Endothelial cell of umbilical vein (primary cell): Measurements from ENCODE around the gene GPR83. TPM values are rescaled to one million over a fixed set of nuclear protein-coding genes. Genes with fewer than 3 reads are reported as not detected.

Source experiments
- BruUV-seq: library from RNA; stranded (reverse); fragments of 400-500 nt; replicated peaks from 2 replicates; lab custom pipeline; 2021; lab: Mats Ljungman, UMichigan
- CTCF ChIA-PET: fragments of 300-600, 350-600 bp; sonication (Branson Sonifier 250); formaldehyde crosslinking; loops from one replicate; lab custom pipeline; 2021; ENCODE audit warnings: antibody characterized with exemption, inconsistent platforms; lab: Charles Lee
- POLR2A ChIA-PET: fragments of 300-600, 350-600 bp; sonication (Branson Sonifier 250); formaldehyde crosslinking; loops from one replicate; lab custom pipeline; 2021; ENCODE audit warnings: antibody characterized with exemption, inconsistent platforms; lab: Charles Lee
- DNase-seq: peaks from one replicate; pipeline ENCODE4 v3.0.0-alpha.2; 2011; ENCODE audit warnings: low read depth, low spot score
- FAIRE-seq: peaks from 2 replicates; lab custom pipeline; 2011; peaks lifted over from hg19 to GRCh38; lab: Jason Lieb, UNC
- H2AFZ ChIP-seq: 2 replicates; pipeline ENCODE4 v1.6.0; 2012; ENCODE audit warnings: low read depth, low read length, control low read depth, inconsistent platforms
- H3K27ac ChIP-seq: 2 replicates; pipeline ENCODE4 v1.5.1; 2011; ENCODE audit warnings: low read depth, mild to moderate bottlenecking, control low read depth, low read length, moderate library complexity; ENCODE audit not compliant: insufficient read depth
- H3K27me3 ChIP-seq, 2 experiments: 2 replicates each; pipeline versions ENCODE4 v1.6.0 to v1.6.1; 2011; ENCODE audit warnings: low read length in 2 of 2, mixed read lengths in 1 of 2; ENCODE audit not compliant: control insufficient read depth in 2 of 2, insufficient read depth in 2 of 2
- H3K36me3 ChIP-seq, 2 experiments: 2 replicates in 1 of 2; 3 replicates in 1 of 2; pipeline ENCODE4 v1.5.1; 2011; ENCODE audit warnings: low read length in 2 of 2, mild to moderate bottlenecking in 1 of 2, moderate library complexity in 1 of 2; ENCODE audit not compliant: control insufficient read depth in 2 of 2, insufficient read depth in 2 of 2; ENCODE audit errors: extremely low read depth in 1 of 2
- H3K4me1 ChIP-seq: 3 replicates; pipeline ENCODE4 v1.5.1; 2011; ENCODE audit warnings: mild to moderate bottlenecking, low read length; ENCODE audit not compliant: control insufficient read depth, insufficient read depth; ENCODE audit errors: extremely low read depth
- H3K4me2 ChIP-seq: 2 replicates; pipeline ENCODE4 v1.6.1; 2011; ENCODE audit warnings: low read length, control low read depth, mixed read lengths; ENCODE audit not compliant: insufficient read depth
- H3K4me3 ChIP-seq, 3 experiments: fragments of 200-600 bp in 1 of 3; sonication (generic), shearing (Covaris generic) in 1 of 3; replicated peaks in 1 of 3; 2 replicates each; pipeline ENCODE4 v1.5.1; 2011 to 2016; ENCODE audit warnings: control low read depth in 3 of 3, low read length in 3 of 3, mild to moderate bottlenecking in 2 of 3, inconsistent platforms in 1 of 3, low read depth in 1 of 3, moderate library complexity in 1 of 3; ENCODE audit not compliant: insufficient read depth in 1 of 3
- H3K79me2 ChIP-seq: 2 replicates; pipeline ENCODE4 v1.6.0; 2012; ENCODE audit warnings: low read length, inconsistent platforms; ENCODE audit not compliant: control insufficient read depth, insufficient read depth
- H3K9ac ChIP-seq: replicated peaks from 2 replicates; pipeline ENCODE3; 2011; ENCODE audit warnings: low read length, control low read depth; ENCODE audit not compliant: insufficient read depth; ENCODE audit errors: extremely low read depth
- H3K9me1 ChIP-seq: replicated peaks from 3 replicates; pipeline ENCODE4 v1.6.0; 2011; ENCODE audit warnings: mild to moderate bottlenecking, low read length; ENCODE audit not compliant: control insufficient read depth, insufficient read depth; ENCODE audit errors: extremely low read depth
- H3K9me3 ChIP-seq: replicated peaks from 2 replicates; pipeline ENCODE4 v1.5.1; 2012; ENCODE audit warnings: low read length, inconsistent platforms; ENCODE audit not compliant: control insufficient read depth, insufficient read depth
- H4K20me1 ChIP-seq: replicated peaks from 2 replicates; pipeline ENCODE3; 2011; ENCODE audit warnings: mild to moderate bottlenecking, low read length; ENCODE audit not compliant: control insufficient read depth, insufficient read depth; ENCODE audit errors: extremely low read depth
- CTCF ChIP-seq, 2 donors: IDR thresholded peaks; 1 replicate in 1 of 2; 2 replicates in 1 of 2; pipeline ENCODE4 v1.5.1; 2011; ENCODE audit warnings: low read length in 2 of 2, mild to moderate bottlenecking in 2 of 2, moderate library complexity in 2 of 2, control low read depth in 1 of 2, inconsistent platforms in 1 of 2, low read depth in 1 of 2; ENCODE audit not compliant: insufficient read depth in 1 of 2; ENCODE audit errors: extremely low read depth in 1 of 2
- FOS ChIP-seq: IDR thresholded peaks from 2 replicates; pipeline ENCODE4 v1.6.1; 2011; ENCODE audit warnings: mild to moderate bottlenecking, low read length, moderate library complexity, borderline replicate concordance; ENCODE audit not compliant: insufficient read depth
- GATA2 ChIP-seq: IDR thresholded peaks from 2 replicates; pipeline ENCODE4 v1.7.0; 2011; ENCODE audit warnings: low read depth, mild to moderate bottlenecking, moderate library complexity, mixed read lengths, low read length; ENCODE audit not compliant: insufficient read length, insufficient read depth
- JUN ChIP-seq: IDR thresholded peaks from 2 replicates; pipeline ENCODE4 v1.6.1; 2011; ENCODE audit warnings: borderline replicate concordance, low read depth; ENCODE audit not compliant: insufficient read length, insufficient read depth
- MYC ChIP-seq: IDR thresholded peaks from one replicate; pipeline ENCODE4 v1.6.1; 2011; ENCODE audit warnings: mild to moderate bottlenecking, low read depth, low read length
- POLR2A ChIP-seq: IDR thresholded peaks from 2 replicates; pipeline ENCODE4 v1.6.1; 2012; ENCODE audit warnings: low read depth, mild to moderate bottlenecking, control low read depth, low read length
- POLR2AphosphoS5 ChIP-seq: IDR thresholded peaks from 2 replicates; pipeline ENCODE4 v1.6.1; 2012; ENCODE audit warnings: low read depth, mild to moderate bottlenecking, control low read depth, low read length, moderate library complexity; ENCODE audit not compliant: insufficient read depth
- dilution Hi-C: fragments of 300-500 bp; cut with MboI; formaldehyde crosslinking; loops from one replicate; pipeline ENCODE4 v1.15.0; 2019; ENCODE audit warnings: low sequenced_read_pairs; ENCODE audit not compliant: extremely low pct_ligation_motif_present
- intact Hi-C: fragments of 100-400 bp; cut with micrococcal nuclease; formaldehyde crosslinking; loops from one replicate; pipeline ENCODE4 v1.10.0; 2022
- polyA plus RNA-seq, 4 experiments: library from polyadenylated mRNA; depleted of rRNA in 3 of 4; stranded (reverse) in 3 of 4; unstranded in 1 of 4; fragments of >200 nt; gene quantifications; 2 replicates each; pipeline versions ENCODE4 v1.2.1 to v1.2.3, GENCODE V29; 2011 to 2012; ENCODE audit warnings: missing spikeins in 1 of 4
- total RNA-seq: library from RNA; stranded (reverse); gene quantifications from 2 replicates; pipeline ENCODE4 v1.2.3, GENCODE V29; 2021
- TF ChIP-seq, protein P1 (sequence below): IDR thresholded peaks from 2 replicates; pipeline ENCODE4 v1.6.1; 2011; ENCODE audit not compliant: insufficient read depth, insufficient read length

The GPR83 gene
- total and polyA plus RNA-seq, 2 donors (not counting 3 experiments of a cell fraction or from before 2014, with no cell fraction given), result 0.07 TPM; not detected in 1

DNA sequence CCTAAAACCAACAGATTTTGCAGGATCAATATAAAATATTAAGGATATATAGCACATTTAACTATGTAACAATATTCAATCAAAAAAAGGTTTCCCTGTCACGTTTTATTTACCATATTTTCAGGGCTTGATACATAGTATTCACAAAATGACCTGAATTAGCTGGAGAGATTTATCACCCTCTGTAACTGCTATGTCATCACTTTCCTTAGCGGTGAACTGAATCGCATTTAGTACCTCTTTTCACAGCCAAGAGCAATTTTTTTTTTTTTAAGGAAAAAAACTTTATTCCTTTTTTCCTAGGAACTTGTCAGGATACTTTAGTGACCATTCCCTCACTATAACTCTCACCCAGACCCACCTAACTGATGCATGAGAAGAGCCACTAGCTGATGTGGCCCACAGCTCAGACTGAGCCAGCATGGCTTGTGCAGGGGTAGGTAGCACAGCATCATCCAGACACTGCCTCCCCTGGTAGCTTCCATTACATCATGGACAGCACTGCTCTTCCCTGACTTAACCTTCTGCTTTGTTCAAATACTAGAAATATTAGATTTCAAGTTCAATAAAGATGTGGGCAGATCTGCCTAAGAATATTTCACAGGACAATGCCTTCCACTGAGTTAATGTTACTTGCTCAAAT is 17.0 kb upstream of the GPR83 start:
- ChIA-PET POLR2A (no interaction called here), CTCF (interaction anchor here (1.4 to 5.7 kb wide), 7 partner anchors 22 to 1184 kb away, joined by 4 to 82 read pairs (median 11); no protein-coding TSS in a partner anchor)
- no TSS peak for BruUV-seq
- Histone ChIP-seq H3K27ac (no peak overlapping the region), H3K4me1 (no peaks in the 10 kb centered on the region), H2AFZ (no peak overlapping the region), H3K36me3 (no peaks in the 10 kb centered on the region), H3K79me2 (no peaks in the 10 kb centered on the region), H4K20me1 (no peaks in the 10 kb centered on the region), H3K4me2 (no peak overlapping the region), H3K27me3 (no peaks in the 10 kb centered on the region), H3K9me3 (no peaks in the 10 kb centered on the region), H3K9ac (no peak overlapping the region), H3K4me3 (no peak overlapping the region), H3K9me1 (no peaks in the 10 kb centered on the region)
- intact Hi-C loops (loop anchor here (2.0 to 10.0 kb wide), 3 partner anchors 93 to 521 kb away; no protein-coding TSS in a partner anchor), dilution Hi-C loops (no loop called here)
- TF ChIP-seq, protein P1, sequence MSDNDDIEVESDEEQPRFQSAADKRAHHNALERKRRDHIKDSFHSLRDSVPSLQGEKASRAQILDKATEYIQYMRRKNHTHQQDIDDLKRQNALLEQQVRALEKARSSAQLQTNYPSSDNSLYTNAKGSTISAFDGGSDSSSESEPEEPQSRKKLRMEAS, result no peak
- TF ChIP-seq JUN (no peak), POLR2A (no peak), GATA2 (no peak), POLR2AphosphoS5 (no peak), CTCF (IDR thresholded peaks at IDR 0.05; ENCODE audit: extremely low read depth in 1 of 2, insufficient read depth in 1 of 2, low read depth in 1 of 2, low read length in 2 of 2) (no peak), MYC (no peak), FOS (no peak)
- no peak for FAIRE-seq
- no peak for DNase-seq
